HCEC 1CT (cell line): ENCODE measurements around the gene ID4.

Experiments
- DNase-seq: peaks from one replicate; pipeline ENCODE4 v3.0.0-alpha.2; 2017

ID4 gene

GRCh38 chr6:19864285-19864684, 27.1 kb downstream of the ID4 start:
- DNase-seq, result no peak

GRCh38 chr6:19865178-19865577, 28.0 kb downstream of the ID4 start:
- DNase-seq, result no peak

- no peak for DNase-seq
These were observed 29.2 kb downstream of the ID4 start for GRCh38 chr6:19866173-19866984.

- peak; percentile 59 for DNase-seq
These were observed 29.9 kb downstream of the ID4 start for GRCh38 chr6:19866985-19867627.

GRCh38 chr6:19869464-19869863, 32.3 kb downstream of the ID4 start:
- no peak for DNase-seq

- no peak for DNase-seq
These were observed 33.2 kb downstream of the ID4 start for GRCh38 chr6:19870322-19870721.

- no peak for DNase-seq
These were observed 35.9 kb downstream of the ID4 start for GRCh38 chr6:19873031-19873430.

GRCh38 chr6:19876672-19877071, 39.5 kb downstream of the ID4 start:
- DNase-seq, result no peak

- DNase-seq, result no peak
These were observed 42.5 kb downstream of the ID4 start for GRCh38 chr6:19879663-19880062.

- DNase-seq, result no peak
These were observed 42.9 kb downstream of the ID4 start for GRCh38 chr6:19880066-19880465.

- no peak for DNase-seq
These were observed 54.3 kb downstream of the ID4 start for GRCh38 chr6:19891451-19891850.
